GM18867 (cell line): ENCODE results near the gene EML3.
"Not testable (repeated sequence)": the region's sequence is repeated elsewhere in the genome, so short reads cannot be mapped to it uniquely, and the experiment has no call there.

Source experiments
- ATAC-seq: cut with Tn5 transposase; IDR thresholded peaks from one replicate; pipeline ENCODE4 v1.9.1; 2021; ENCODE audit warnings: mild to moderate bottlenecking, moderate library complexity; ENCODE audit not compliant: unreplicated experiment

The EML3 gene

GRCh38 chr11:62573006-62573591 lies 39.5 kb downstream of the EML3 start:
- ATAC-seq: no peak

GRCh38 chr11:62572431-62572830 lies 40.1 kb downstream of the EML3 start:
- no peak for ATAC-seq

GRCh38 chr11:62571493-62571892 lies 41.1 kb downstream of the EML3 start:
- not testable (repeated sequence) for ATAC-seq

- ATAC-seq: not testable (repeated sequence)
Observed at GRCh38 chr11:62570903-62571302, 41.7 kb downstream of the EML3 start.

GRCh38 chr11:62569611-62570010 lies 43.0 kb downstream of the EML3 start:
- no peak for ATAC-seq

GRCh38 chr11:62567018-62567633 lies 45.4 kb downstream of the EML3 start:
- ATAC-seq: no peak

- no peak for ATAC-seq
Observed at GRCh38 chr11:62566247-62566646, 46.3 kb downstream of the EML3 start.

GRCh38 chr11:62565100-62565802 lies 47.3 kb downstream of the EML3 start:
- ATAC-seq: no peak

GRCh38 chr11:62561677-62562230 lies 50.8 kb downstream of the EML3 start:
- ATAC-seq: not testable (repeated sequence)

GRCh38 chr11:62560566-62561103 lies 51.9 kb downstream of the EML3 start:
- no peak for ATAC-seq

GRCh38 chr11:62559626-62560025 lies 52.9 kb downstream of the EML3 start:
- ATAC-seq: not testable (repeated sequence)

GRCh38 chr11:62559204-62559603 lies 53.4 kb downstream of the EML3 start:
- no peak for ATAC-seq

GRCh38 chr11:62558669-62559068 lies 53.9 kb downstream of the EML3 start:
- ATAC-seq: no peak

- peak; percentile 28 for ATAC-seq
Observed at GRCh38 chr11:62556875-62557631, 55.5 kb downstream of the EML3 start.

GRCh38 chr11:62556108-62556874 lies 56.3 kb downstream of the EML3 start:
- peak; percentile 39 for ATAC-seq

- ATAC-seq: peak; percentile 30
Observed at GRCh38 chr11:62555464-62556107, 57.0 kb downstream of the EML3 start.

- no peak for ATAC-seq
Observed at GRCh38 chr11:62554387-62555167, 58.0 kb downstream of the EML3 start.

- ATAC-seq: no peak
Observed at GRCh38 chr11:62553839-62554361, 58.7 kb downstream of the EML3 start.
